Gastrocnemius medialis (tissue), 4 donors: Measurements from ENCODE around the gene NCR3LG1. TPM values are rescaled to one million over a fixed set of nuclear protein-coding genes. Genes with fewer than 3 reads are reported as not detected.

ENCODE experiments used
- ATAC-seq, 2 donors: fragments of 150-250 bp; one replicate each; pipeline ENCODE4 v1.9.1; 2016
- DNase-seq, 2 donors: peaks; one replicate each; pipeline ENCODE4 v3.0.0-alpha.2; 2019
- H3K27ac ChIP-seq, 4 donors: fragments of 200-600 bp; sonication (generic); 1 replicate in 1 of 4; 2 replicates in 3 of 4; pipeline ENCODE4 v1.5.1; 2016 to 2018; ENCODE audit warnings: mild to moderate bottlenecking in 2 of 4, moderate library complexity in 1 of 4
- H3K27me3 ChIP-seq, 3 donors: fragments of 200-600 bp; sonication (generic) in 2 of 3; 1 replicate in 1 of 3; 2 replicates in 2 of 3; pipeline versions ENCODE4 v1.5.1 to v1.6.0; 2016 to 2019; ENCODE audit warnings: mild to moderate bottlenecking in 1 of 3, moderate library complexity in 1 of 3
- H3K36me3 ChIP-seq, 2 donors: fragments of 200-600 bp; sonication (generic) in 1 of 2; one replicate each; pipeline ENCODE4 v1.5.1; 2017 to 2018
- H3K4me1 ChIP-seq, 2 donors: fragments of 200-600 bp; sonication (generic) in 1 of 2; one replicate each; pipeline ENCODE4 v1.5.1; 2016 to 2017; ENCODE audit warnings: mild to moderate bottlenecking in 2 of 2
- H3K4me3 ChIP-seq, 4 donors: fragments of 200-600 bp; sonication (generic) in 3 of 4; 1 replicate in 1 of 4; 2 replicates in 3 of 4; pipeline ENCODE4 v1.5.1; 2016 to 2019; ENCODE audit warnings: mild to moderate bottlenecking in 2 of 4
- H3K9me3 ChIP-seq, 3 donors: fragments of 200-600 bp; sonication (generic) in 2 of 3; 1 replicate in 1 of 3; 2 replicates in 2 of 3; pipeline ENCODE4 v1.5.1; 2016 to 2019
- POLR2A ChIP-seq, 2 donors: fragments of 450-650 bp; IDR thresholded peaks; one replicate each; pipeline ENCODE4 v1.6.1; 2017; ENCODE audit warnings: antibody characterized with exemption in 2 of 2, mild to moderate bottlenecking in 2 of 2, moderate library complexity in 2 of 2
- in situ Hi-C, 4 donors: fragments of 200-750 bp; cut with MboI; loops; one replicate each; pipeline versions ENCODE4 v1.15.0 to v1.8.0; 2017; ENCODE audit warnings: low sequenced_read_pairs in 4 of 4
- intact Hi-C: fragments of 100-400 bp; cut with DNase I; formaldehyde crosslinking; loops from one replicate; pipeline ENCODE4 v1.15.1; 2023; ENCODE audit warnings: low total_unique reads
- total RNA-seq, 4 donors: library from RNA; depleted of rRNA; stranded (reverse); fragments of >200 nt; gene quantifications; one replicate each; pipeline versions ENCODE4 v1.1.0 to v1.2.3, GENCODE V29; 2016
- TF ChIP-seq, protein P1 (sequence below), 5 experiments: fragments of 450-650 bp in 3 of 5; fragments of 200-600 bp in 2 of 5; sonication (generic) in 2 of 5; IDR thresholded peaks in 4 of 5; conservative IDR thresholded peaks in 1 of 5; 1 replicate in 4 of 5; 2 replicates in 1 of 5; pipeline ENCODE4 v1.5.1; 2016 to 2019; ENCODE audit warnings: antibody characterized with exemption in 5 of 5, mild to moderate bottlenecking in 3 of 5, moderate library complexity in 3 of 5

Gene NCR3LG1
- total RNA-seq, 4 donors from 2014 or later = 0.07 to 0.95 (median 0.38) TPM

DNA sequence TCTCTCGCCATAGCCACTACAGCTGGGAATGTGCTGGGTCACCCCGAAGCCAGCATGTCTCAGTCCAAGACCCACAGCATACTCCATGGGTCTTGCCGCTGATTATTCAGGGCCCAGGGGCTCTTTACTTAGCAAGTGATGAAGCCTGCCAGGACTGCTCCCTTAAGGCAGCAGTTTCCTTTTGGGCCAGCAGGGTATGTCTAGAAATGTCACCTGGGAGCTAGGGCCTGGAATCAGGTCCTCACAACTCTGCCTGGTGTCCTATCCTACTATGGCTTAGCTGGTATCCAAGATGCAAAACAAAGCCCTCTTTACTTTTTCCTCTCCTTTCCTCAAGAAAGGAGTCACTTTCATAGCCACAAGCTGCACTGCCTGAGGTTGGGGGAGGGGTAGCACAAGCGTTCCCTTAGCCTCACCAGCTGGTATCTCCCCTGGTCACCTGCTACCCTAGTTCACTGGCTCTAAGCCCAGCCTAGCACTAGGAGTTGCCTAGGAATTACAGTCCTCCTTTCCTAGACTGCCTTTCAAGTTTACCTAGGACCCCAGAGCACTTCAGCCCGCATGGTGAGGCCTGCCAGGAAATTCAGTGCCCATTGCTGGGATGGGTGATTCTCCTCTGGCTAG lies 22.6 kb upstream of the NCR3LG1 start:
- no peaks in the 10 kb centered on the region for H3K9me3 ChIP-seq
- intact Hi-C loops (no loop called here), in situ Hi-C loops (no loop called here)
- no peak for TF ChIP-seq POLR2A (IDR thresholded peaks at IDR 0.05)
- TF ChIP-seq, protein P1, sequence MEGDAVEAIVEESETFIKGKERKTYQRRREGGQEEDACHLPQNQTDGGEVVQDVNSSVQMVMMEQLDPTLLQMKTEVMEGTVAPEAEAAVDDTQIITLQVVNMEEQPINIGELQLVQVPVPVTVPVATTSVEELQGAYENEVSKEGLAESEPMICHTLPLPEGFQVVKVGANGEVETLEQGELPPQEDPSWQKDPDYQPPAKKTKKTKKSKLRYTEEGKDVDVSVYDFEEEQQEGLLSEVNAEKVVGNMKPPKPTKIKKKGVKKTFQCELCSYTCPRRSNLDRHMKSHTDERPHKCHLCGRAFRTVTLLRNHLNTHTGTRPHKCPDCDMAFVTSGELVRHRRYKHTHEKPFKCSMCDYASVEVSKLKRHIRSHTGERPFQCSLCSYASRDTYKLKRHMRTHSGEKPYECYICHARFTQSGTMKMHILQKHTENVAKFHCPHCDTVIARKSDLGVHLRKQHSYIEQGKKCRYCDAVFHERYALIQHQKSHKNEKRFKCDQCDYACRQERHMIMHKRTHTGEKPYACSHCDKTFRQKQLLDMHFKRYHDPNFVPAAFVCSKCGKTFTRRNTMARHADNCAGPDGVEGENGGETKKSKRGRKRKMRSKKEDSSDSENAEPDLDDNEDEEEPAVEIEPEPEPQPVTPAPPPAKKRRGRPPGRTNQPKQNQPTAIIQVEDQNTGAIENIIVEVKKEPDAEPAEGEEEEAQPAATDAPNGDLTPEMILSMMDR (IDR thresholded peaks at IDR 0.05 in 4 of 5, conservative IDR thresholded peaks at IDR 0.05 in 1 of 5) = no peak
- H3K36me3 ChIP-seq = peaks cover 0 to 18% of the 10 kb centered on the region in 2 donors
- H3K27ac ChIP-seq = no peak overlapping the region
- H3K4me3 ChIP-seq = no peak overlapping the region
- no peaks in the 10 kb centered on the region for H3K27me3 ChIP-seq
- no peak for ATAC-seq
- H3K4me1 ChIP-seq = peaks cover 3 to 4% of the 10 kb centered on the region in 2 donors
- no peak for DNase-seq

DNA sequence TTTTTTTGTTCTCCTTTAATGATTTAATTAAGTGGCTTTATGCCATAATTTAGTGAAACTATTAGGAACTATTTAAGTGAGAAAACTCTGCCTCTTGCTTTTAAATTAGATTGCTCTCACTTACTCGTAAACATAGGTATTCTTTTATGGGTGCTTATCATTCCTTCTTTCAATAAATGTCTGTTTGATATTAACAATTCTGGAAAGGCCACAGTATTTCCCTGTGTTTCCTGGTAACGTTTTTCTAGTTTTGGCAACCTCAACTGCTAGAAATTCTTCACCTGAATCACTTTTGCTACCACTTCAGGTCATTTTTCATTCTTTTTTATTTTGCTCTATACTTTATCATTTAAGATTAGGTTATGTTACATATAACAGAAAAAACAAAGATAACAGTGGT lies 19.9 kb upstream of the NCR3LG1 start:
- Histone ChIP-seq H3K27me3 (no peaks in the 10 kb centered on the region), H3K27ac (no peak overlapping the region), H3K36me3 (peaks cover 0 to 14% of the 10 kb centered on the region in 2 donors), H3K4me3 (no peak overlapping the region), H3K9me3 (no peaks in the 10 kb centered on the region), H3K4me1 (peaks cover 3 to 4% of the 10 kb centered on the region in 2 donors)
- in situ Hi-C loops (no loop called here), intact Hi-C loops (no loop called here)
- no peak for DNase-seq
- TF ChIP-seq, protein P1 (IDR thresholded peaks at IDR 0.05 in 4 of 5, conservative IDR thresholded peaks at IDR 0.05 in 1 of 5) = no peak
- no peak for TF ChIP-seq POLR2A (IDR thresholded peaks at IDR 0.05)
- no peak for ATAC-seq

DNA sequence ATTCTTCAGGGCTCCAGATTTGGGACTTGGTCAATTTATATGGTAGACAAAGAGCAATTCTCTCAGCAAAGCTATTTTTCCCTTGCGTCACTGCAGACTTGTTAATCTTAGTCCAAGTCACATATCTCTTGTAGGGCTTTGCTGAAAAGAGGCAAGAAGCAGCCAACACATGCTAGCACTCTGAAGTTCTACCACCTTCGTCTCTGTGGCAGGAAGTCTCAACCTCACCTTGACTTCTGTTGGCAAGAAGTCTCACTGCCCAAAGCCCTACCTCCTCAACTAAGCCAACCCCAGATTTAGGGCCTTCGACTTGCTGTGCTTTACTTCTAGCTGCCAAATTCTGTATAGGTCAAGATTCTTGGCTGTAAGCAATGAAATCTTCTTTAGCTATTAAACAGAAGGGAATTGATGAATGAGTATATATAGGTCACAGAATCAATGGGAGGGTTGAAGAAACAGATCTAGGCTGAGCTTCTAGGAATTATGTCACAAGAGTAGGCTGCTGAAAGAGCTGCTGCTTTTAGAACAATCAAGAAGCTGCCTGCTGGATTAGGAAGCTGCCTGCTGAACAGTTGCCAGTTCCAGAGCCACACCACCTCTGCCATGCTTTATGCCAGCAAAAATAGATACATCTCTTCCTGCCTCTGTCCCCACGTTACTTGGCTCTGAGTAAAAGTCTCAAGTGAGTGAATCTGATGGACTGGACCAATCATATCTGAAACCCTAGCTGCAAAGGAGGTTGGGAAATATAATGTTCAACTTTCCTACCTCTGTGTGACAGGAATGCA lies 17.6 kb upstream of the NCR3LG1 start:
- DNase-seq (peak in 1 of 2 donors; percentile 17), ATAC-seq (peak; percentile 49 to 81)
- TF ChIP-seq POLR2A (IDR thresholded peaks at IDR 0.05) = no peak
- TF ChIP-seq, protein P1 (IDR thresholded peaks at IDR 0.05 in 4 of 5, conservative IDR thresholded peaks at IDR 0.05 in 1 of 5) = no peak
- in situ Hi-C loops = no loop called here
- Histone ChIP-seq H3K4me1 (peaks cover 2% of the 10 kb centered on the region in 2 donors), H3K27me3 (no peaks in the 10 kb centered on the region), H3K27ac (no peak overlapping the region), H3K9me3 (no peaks in the 10 kb centered on the region), H3K4me3 (no peak overlapping the region), H3K36me3 (peaks cover 0 to 14% of the 10 kb centered on the region in 2 donors)
- intact Hi-C loops = no loop called here

DNA sequence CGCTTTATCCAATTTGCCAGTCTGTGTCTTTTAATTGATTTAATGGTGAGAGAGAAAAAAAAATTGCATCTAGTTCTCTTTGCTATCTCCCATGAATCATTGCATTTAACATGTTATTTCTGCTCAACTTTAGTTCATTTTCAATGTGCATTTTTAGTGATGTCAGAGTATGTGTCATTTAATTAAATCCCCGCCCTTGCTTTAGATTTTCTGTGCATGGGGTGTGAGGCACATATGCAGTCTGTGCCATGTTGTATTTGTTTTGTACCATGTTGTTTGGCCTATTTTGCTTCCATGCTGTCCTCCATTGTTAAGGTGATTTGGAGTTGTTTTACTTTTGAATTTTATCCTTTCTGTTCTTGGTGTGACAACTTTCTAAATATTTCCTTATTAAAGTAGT lies 8.3 kb upstream of the NCR3LG1 start:
- ATAC-seq = no peak
- TF ChIP-seq, protein P1 (IDR thresholded peaks at IDR 0.05 in 4 of 5, conservative IDR thresholded peaks at IDR 0.05 in 1 of 5) = no peak
- TF ChIP-seq POLR2A (IDR thresholded peaks at IDR 0.05) = no peak
- H3K4me1 ChIP-seq = no peaks in the 10 kb centered on the region
- no peaks in the 10 kb centered on the region for H3K27me3 ChIP-seq
- no peaks in the 10 kb centered on the region for H3K36me3 ChIP-seq
- no peak for DNase-seq
- H3K9me3 ChIP-seq = no peaks in the 10 kb centered on the region
- no peak overlapping the region for H3K27ac ChIP-seq
- in situ Hi-C loops = no loop called here
- no peak overlapping the region for H3K4me3 ChIP-seq
- intact Hi-C loops = no loop called here
